HG03135 (cell line): Measurements from ENCODE around the gene LRRC40.
"Not testable (repeated sequence)": the region's sequence is repeated elsewhere in the genome, so short reads cannot be mapped to it uniquely, and the experiment has no call there.

ENCODE experiments used
- ATAC-seq: cut with Tn5 transposase; IDR thresholded peaks from one replicate; pipeline ENCODE4 v1.9.1; 2021; ENCODE audit warnings: mild to moderate bottlenecking, moderate library complexity; ENCODE audit not compliant: unreplicated experiment

The LRRC40 gene

GRCh38 chr1:70204139-70204538 is 1.2 kb downstream of the LRRC40 start:
- ATAC-seq = no peak

DNA sequence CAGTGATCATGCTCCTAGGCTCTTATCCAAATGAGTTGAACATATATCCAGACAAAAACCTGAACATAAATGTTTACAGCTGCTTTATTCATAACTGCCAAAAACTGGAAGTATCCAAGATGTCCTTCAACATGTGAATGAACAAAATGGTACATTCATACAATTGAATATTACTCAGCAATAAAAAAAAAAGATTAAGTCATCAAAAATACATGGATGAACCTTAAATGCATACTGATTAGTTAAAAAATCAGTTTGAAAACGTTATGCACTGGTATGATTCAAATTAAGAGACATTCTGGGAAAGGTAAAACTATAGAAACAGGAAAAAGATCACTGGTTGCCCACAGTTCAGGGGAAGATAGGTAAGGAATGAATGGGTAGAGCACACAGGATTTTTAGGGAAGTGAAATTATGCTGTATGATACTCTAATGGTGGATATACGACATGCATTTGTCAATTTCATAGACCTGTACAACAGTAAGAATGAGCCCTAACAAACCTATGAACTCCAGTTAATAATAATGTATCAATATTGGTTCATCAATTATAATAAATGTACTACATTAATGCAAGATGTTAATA is 3.1 kb downstream of the LRRC40 start:
- no peak for ATAC-seq

DNA sequence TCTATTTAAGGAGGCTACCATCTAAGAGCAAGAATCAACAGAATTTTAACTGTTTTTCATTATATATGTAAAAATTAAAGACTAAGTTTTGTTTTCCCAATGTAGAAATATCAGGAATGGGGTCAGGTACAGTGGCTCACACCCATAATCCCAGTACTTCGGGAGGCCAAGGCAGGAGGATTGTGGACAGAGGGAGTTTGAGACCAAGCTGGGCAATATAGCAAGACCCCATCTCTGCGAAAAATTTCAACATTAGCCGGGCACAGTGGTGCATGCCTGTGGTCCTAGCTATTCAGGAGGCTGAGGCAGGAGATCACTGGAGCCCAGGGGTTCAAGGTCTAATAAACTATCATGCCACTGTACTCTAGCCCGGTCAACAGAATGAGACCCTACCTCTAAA is 5.3 kb downstream of the LRRC40 start:
- no peak for ATAC-seq

- ATAC-seq = no peak
Observed at GRCh38 chr1:70196333-70196732, 9.0 kb downstream of the LRRC40 start.

DNA sequence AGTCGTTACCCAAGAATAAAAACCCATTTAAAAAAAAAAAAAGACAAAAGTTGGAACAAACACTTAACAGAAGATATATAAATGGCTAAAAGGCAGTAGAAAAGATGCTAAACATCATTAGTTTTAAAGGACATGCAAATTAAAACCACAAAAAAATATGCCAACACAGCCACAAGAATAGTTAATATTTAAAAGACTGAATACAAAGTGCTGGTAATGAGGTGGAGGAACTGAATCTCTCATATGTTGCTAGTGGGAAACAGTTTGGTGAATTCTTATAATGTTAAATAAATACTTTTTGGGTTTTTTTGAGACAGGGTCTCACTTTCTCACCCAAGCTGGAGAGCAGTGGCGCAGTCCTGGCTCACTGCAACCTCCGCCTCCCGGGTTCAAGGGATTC is 10.0 kb downstream of the LRRC40 start:
- peak; percentile 86 for ATAC-seq

DNA sequence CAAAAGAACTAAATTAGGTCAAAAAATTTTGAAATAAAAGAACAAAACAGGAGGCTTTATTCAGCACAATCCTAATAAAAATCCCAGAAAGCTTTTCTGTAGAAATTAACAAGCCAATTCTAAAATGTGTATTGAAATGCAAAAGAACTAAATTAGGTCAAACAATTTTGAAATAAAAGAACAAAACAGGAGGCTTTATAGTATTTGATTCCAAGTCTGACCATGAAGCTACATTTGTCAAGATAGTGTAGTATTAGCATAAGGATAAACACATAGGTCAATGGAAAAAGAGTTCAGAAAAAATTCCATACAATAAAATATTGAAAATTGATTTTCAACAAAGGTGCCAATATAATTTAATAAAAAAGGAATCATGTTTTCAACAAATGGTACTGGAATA is 10.8 kb downstream of the LRRC40 start:
- no peak for ATAC-seq

DNA sequence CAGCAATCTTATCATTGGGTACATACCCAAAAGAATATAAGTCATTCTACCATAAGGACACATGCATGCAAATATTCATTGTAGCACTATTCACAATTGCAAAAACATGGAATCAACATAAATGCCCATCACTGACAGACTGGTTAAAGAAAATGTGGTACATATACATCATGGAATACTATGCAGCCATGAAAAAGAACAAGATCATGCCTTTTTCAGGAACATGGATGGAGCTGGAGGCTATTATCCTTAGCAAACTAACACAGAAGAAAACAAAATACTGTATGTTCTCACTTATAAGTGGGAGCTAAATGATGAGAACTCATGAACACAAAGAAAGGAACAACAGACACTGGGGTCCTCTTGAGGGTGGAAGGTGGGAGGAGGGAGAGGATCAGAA is 12.9 kb downstream of the LRRC40 start:
- not testable (repeated sequence) for ATAC-seq

DNA sequence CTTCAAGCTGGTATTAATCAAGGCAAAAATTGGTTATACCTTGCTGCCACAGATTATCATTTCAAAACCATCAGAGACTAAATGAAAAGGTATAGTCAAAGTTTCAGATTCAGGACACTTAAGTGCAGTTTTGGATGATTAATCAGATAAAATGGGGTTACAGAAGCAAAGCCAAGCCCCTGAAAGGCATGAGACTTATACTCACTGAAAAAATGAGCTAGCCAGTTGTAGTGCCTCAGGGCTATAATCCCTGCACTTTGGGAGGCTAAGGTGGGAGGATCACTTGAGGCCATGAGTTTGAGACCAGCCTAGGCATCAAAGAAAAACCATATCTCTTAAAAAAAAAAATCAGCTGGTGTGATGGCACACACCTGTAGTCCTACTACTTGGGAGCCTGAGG is 15.2 kb downstream of the LRRC40 start:
- no peak for ATAC-seq

DNA sequence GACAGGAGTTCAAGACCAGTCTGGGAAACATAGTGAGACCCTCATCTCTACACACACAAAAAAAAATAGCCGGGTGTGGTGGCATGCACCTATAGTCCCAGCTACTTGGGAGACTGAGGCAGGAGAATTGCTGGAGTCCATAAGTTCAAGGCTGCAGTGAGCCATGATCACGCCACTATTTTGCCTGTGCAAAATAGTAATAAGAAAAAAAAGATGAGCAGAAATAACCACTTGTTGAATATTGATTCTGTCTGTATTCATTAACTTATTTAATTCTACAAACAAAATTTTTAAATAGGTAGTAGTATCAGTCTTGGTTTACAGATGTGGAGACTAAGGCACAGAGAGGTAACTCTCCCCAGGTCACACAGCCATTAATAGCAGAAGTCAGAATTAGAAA is 16.9 kb downstream of the LRRC40 start:
- no peak for ATAC-seq

DNA sequence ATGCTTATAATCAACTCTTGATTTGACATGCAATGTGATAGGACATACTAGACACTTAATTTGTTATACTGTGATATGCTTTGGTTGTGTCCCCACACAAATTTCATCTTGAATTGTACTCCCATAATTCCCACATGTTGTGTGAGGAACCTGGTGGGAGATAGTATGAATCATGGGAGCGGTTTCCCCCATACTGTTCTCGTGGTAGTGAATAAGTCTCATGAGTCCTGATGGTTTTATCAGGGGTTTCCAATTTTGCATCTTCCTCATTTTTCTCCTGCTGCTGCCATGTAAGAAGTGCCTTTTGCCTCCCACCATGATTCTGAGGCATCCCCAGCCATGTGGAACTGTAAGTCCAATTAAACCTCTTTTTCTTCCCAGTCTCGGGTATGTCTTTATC is 20.2 kb downstream of the LRRC40 start:
- not testable (repeated sequence) for ATAC-seq

DNA sequence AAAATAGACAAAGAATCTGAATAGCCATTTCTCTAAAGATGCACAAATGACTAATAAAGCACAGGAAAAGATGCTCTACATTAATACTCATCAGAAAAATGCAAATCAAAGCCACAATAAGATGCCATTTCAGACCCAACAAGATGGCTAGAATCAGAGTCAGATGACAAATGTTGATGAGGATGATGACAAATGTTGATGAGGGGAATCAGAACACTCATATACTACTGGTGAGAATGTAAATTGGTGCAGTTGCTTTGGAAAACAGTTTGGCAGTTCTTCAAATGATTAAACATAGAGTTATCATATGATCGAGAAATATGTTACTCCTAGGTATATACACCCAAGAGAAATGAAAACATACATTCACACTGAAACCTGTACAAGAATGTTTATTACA is 33.9 kb downstream of the LRRC40 start:
- ATAC-seq = no peak

- no peak for ATAC-seq
Observed at GRCh38 chr1:70169018-70169839, 36.1 kb downstream of the LRRC40 start.

DNA sequence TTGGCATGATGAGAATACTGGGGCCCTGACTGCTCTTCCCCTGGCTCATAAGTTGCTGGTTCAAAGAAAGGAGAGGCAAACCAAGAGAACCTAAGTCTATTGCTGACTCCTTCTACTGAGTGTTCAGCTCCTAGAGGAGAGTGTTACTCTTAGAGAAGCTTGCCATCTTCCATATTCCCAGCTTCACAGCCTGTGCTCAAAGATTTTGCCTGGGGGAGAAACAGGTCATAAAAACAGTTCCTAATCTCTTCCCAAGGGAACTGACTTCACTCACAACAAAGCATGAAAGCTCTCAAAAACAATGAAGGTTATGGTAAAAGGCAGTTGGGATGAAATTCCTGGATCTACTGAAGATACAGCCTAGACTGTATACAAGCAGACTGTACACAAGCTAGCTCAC is 37.1 kb downstream of the LRRC40 start:
- no peak for ATAC-seq

DNA sequence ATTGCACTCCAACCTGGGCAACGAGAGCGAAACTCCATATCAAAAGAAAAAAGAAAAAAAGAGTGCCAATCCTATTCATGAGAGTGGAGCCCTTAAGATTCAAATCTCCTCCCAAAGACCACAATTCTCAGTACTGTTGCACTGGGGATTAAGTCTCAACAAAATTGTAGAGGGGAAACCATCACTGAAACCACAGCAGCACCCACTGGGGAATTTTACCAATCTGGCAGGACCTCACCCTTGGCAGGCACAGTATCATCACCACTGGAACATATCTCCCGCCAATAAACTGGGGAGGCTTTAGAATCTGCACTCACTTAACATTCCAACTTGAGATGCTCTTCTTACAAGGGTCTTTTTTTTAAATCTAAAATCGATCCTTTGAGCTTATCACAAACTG is 41.0 kb downstream of the LRRC40 start:
- no peak for ATAC-seq

GRCh38 chr1:70156529-70157120 is 48.8 kb downstream of the LRRC40 start:
- no peak for ATAC-seq

- no peak for ATAC-seq
Observed at GRCh38 chr1:70153739-70154138, 51.6 kb downstream of the LRRC40 start.

- no peak for ATAC-seq
Observed at GRCh38 chr1:70150444-70150843, 54.9 kb downstream of the LRRC40 start.

GRCh38 chr1:70146488-70146887 is 58.9 kb downstream of the LRRC40 start:
- no peak for ATAC-seq

DNA sequence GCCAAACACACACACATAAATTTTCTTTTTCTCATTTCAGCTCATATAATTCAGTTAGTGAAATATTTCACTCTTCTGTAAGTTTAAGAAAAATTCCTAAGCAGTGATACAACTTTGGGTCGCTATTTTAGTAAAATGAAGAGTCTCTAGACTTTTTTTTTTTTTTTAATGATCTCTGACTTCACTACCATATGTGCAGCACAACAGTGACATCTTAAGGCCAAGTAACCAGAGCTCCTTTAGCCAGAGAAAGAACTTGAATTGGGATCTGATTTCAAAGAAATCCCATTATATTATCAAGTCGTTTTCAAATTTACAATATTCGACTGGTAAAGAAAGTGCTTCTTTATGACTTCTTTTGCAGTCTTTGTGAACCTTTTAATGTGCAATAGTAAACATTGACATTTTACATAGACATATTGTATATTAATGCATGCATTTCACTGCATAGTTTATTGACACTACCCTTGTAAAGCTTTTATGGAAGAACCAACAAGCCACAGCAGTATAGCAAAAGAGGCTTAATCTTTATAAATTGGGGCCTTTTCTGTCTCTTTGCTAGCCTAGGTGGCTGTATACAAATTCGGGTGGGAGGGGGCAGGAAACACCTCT is 62.2 kb downstream of the LRRC40 start:
- ATAC-seq = no peak

GRCh38 chr1:70142075-70142474 is 63.3 kb downstream of the LRRC40 start:
- no peak for ATAC-seq

- no peak for ATAC-seq
Observed at GRCh38 chr1:70140894-70141293, 64.5 kb downstream of the LRRC40 start.

- ATAC-seq = no peak
Observed at GRCh38 chr1:70140343-70140742, 65.0 kb downstream of the LRRC40 start.
